HG02759 (cell line): ENCODE data around the gene MED15.
"Not testable (repeated sequence)": the region's sequence is repeated elsewhere in the genome, so short reads cannot be mapped to it uniquely, and the experiment has no call there.

ENCODE experiments used
- ATAC-seq: cut with Tn5 transposase; IDR thresholded peaks from one replicate; pipeline ENCODE4 v1.9.1; 2021; ENCODE audit warnings: mild to moderate bottlenecking, moderate library complexity; ENCODE audit not compliant: unreplicated experiment

MED15 gene

GRCh38 chr22:20594486-20594885, 87.1 kb downstream of the MED15 start:
- not testable (repeated sequence) for ATAC-seq

- ATAC-seq, result no peak
These were observed 88.1 kb downstream of the MED15 start for GRCh38 chr22:20595461-20595860.

- ATAC-seq, result no peak
These were observed 91.7 kb downstream of the MED15 start for GRCh38 chr22:20599117-20599516.

DNA sequence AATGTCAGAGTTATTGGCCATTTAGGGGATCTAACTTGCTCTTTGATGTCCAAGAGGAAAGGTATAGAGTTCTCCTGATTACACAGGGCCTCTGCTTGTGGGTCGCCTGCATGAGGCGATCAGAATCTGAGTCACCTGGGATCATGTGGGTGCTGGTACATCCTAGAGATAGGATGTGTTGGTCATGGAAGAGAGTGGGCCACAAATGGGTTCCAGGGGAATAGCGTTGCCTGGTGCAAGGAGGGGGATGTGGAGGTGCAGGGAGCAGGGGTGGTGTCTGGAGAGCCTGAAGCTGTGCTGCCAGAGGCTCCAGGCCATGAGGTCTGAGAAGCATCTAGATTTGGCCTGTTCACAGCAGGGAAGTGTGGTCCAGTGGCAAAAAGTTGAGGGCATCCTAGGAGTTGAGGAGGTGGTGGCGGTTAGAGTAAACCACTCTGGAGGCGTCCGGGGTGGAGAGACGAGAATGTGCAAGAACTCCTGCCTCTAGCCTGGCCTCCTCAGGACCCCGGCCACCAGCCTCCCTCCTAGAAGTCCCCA, 92.8 kb downstream of the MED15 start:
- no peak for ATAC-seq

- no peak for ATAC-seq
These were observed 93.9 kb downstream of the MED15 start for GRCh38 chr22:20601308-20601707.

GRCh38 chr22:20602609-20603164, 95.3 kb downstream of the MED15 start:
- ATAC-seq, result no peak

- no peak for ATAC-seq
These were observed 96.8 kb downstream of the MED15 start for GRCh38 chr22:20604092-20604747.

- ATAC-seq, result no peak
These were observed 97.4 kb downstream of the MED15 start for GRCh38 chr22:20604776-20605221.

DNA sequence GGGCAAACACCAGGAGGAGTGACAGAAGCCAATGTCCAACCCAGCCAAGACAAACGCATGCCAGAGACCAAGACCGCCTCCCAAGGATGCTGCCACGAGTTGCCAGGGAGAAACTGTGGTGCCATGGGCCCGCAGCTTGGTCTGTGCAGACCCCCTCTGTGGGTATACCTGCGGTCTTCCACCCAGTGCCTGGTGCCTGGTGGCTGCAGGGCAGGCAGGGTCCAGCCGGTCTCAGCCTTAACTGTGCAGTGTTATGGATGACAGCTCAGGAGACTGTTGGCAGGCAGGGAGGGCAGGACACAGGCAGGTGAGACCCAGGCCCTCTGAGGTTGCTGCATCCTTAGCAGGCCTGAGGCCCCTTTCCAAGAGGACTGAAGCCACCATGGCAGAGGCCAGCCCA, 97.9 kb downstream of the MED15 start:
- ATAC-seq, result no peak

GRCh38 chr22:20606041-20606783, 98.8 kb downstream of the MED15 start:
- no peak for ATAC-seq

- ATAC-seq, result no peak
These were observed 99.3 kb downstream of the MED15 start for GRCh38 chr22:20606784-20607128.

DNA sequence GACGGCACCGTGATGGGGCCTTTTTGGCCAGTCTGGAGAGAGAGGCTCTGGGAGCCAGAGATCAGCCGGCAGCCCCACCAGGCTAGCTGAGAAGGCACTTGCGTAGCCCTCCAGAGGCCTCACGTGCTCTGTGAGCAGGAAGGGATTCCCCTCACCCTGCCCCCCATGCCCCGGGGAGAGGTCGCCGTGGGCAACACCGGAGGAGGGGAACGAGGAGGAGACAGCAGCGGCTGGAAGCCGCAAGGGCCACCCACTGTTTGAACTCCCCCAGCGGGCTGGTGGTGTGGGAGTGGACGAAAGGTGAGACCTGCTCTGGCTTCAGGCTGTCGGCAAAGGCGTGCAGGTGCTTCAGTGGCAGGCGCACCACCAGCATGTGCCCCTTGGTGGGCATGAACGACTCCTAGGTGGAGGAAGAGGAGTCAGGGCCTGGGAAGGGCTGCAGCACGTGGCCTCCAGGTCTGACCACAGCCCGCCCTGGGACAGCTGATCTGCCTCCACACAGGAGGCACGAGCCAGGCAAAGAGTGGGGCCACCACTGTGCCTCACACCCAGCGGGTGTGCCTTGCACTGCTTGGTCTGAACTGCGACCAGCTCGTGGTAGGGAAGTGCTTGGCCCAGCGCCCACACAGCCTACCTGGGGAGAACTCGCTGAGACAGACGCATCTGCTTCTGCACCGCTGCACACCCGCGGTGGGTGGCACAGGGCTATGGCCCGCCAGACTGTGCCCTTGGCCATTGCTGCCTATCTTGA, 99.9 kb downstream of the MED15 start:
- no peak for ATAC-seq

DNA sequence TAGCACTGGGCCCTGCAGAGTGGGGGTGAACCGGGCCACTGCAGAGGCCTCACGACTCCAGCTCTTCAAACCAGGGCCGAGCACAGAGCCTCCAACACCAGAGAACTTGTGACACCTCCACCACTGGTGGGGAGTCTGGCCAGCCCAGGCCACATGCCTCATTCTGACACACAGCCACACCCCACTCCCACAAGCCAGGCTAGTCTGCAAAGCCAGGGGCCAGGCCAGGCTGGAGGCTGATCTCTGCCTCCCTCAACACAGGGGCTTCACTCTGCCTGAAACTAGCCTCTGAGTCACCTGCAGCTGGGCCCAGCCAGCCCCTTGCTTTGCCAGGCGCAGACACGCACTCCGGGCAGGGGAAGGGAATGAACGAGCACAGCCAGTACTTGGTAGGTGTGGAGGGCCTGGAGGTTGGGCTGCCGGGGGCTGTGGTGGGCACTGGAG, 102.9 kb downstream of the MED15 start:
- no peak for ATAC-seq

DNA sequence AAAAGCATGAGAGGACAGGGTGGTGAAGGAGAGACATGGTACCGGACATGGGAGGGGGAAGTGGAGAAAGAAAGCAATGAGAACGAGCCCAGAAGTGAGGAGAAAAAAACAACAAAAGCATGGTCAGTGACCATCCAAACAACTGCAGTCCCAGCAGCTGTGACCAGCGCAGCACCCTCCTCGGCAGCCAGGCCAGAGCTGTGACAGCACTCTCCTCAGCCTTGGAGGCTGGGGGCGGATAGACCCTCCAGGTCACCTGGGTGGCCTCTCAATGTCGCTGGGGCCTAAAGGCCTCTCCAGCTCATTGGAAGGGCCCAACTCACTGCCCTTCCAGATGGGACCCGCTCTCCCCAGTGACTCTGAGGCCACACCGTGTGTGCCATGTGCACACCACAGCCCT, 103.3 kb downstream of the MED15 start:
- ATAC-seq, result no peak

DNA sequence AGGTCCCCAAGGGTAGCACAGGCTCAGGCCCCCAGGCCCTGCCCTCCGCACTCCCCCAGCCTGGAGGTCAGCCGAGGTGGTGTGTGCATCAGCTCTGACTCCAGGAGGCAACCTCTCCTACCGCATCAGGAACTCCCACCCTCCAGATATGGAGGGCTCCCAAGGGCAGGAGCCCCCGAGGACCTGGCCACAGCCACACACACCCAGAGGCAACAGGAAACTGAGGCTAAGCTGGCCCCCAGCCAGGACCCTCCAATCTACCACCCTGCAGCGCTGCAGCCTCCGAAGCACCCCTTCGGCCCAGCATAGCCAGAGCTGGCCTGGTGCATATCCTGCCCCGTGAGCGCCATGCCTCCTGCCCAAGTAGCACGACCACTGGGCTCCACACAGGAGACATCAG, 104.0 kb downstream of the MED15 start:
- ATAC-seq, result no peak

DNA sequence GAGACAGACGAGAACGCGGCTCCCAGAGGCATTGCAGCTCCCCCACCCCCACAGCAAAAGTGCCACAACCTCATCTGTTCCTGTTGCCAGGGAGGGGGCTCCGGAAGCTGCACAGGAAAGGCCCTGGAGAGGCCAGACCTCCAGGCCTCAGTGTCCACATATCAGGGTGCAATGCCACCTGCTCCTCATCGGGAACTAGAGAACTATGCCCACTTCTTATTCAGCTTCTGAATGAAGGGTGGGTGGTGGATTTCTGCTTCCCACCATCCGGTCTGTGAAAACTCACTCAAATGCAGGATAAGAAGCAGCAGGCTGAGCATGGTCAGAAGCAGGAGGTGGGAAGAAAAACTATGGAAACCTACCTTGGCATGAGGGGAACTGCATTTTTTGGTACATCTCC, 105.9 kb downstream of the MED15 start:
- no peak for ATAC-seq

GRCh38 chr22:20615021-20615420, 107.6 kb downstream of the MED15 start:
- ATAC-seq, result no peak

DNA sequence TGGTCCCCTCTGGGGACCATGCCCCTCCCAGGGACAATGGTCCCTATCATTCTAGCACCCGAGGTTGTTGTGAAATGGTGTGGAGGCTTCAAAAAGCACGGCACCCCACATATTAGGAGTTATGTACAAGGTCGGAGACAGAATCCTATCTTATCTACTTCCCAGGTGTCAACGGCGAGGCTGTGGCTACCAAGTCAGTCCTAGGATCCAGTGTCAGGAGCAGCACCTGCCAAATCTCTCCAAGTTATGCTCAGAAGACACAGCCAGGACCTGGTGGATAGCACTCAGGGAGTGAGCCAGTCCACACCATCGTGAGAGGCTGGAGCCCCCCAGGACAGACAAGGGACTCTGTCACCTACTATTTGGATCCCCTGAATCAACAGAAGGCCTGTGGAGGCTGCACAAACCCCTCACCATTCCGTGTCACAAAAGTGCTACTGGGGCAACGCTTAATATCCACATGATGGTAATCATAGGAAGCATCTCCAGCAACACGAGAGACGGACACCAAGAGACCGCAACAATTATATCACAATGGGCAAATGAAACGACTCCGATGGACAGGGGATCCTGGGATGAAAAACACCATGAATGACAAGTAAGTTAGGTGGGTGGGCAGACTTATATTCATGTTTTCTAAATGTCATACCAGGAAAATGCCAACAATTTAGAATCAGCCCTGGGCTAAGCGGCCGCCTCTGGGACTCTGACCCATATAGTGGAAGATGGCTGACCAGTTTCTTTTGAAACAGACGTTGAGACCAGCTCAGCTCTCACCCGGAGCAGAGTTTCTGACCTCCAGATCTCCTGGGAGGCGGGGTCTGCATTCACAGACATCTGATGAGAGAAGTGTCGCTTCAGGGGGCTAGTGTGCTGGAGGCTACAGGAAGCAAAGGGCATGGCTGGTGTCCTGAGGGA, 108.4 kb downstream of the MED15 start:
- ATAC-seq, result no peak

- ATAC-seq, result no peak
These were observed 109.1 kb downstream of the MED15 start for GRCh38 chr22:20616451-20617043.

GRCh38 chr22:20618488-20618887, 111.1 kb downstream of the MED15 start:
- ATAC-seq, result no peak
